AG04449 (cell line): ENCODE results near the gene UBE2L6.

ENCODE experiments used
- CTCF ChIA-PET: fragments of 350-600 bp; formaldehyde crosslinking; extraction: SDS; loops from one replicate; lab custom pipeline; 2021; ENCODE audit warnings: antibody characterized with exemption; lab: Yijun Ruan, JAX
- POLR2A ChIA-PET: fragments of 400-600, 350-600 bp; formaldehyde crosslinking; extraction: SDS; loops from one replicate; lab custom pipeline; 2020; ENCODE audit warnings: antibody characterized with exemption, inconsistent platforms; lab: Yijun Ruan, JAX
- DNase-seq: peaks from one replicate; pipeline ENCODE4 v3.0.0-alpha.2; 2010; ENCODE audit warnings: low read depth, low spot score
- H3K4me3 ChIP-seq: 2 replicates; pipeline ENCODE4 v1.5.1; 2011; ENCODE audit warnings: low read depth, mild to moderate bottlenecking, control low read depth, low read length
- TF ChIP-seq, protein P1 (sequence below): IDR thresholded peaks from one replicate; pipeline ENCODE4 v1.5.1; 2011; ENCODE audit warnings: mild to moderate bottlenecking, moderate library complexity, low read length, control low read depth, inconsistent platforms; ENCODE audit not compliant: insufficient read depth; ENCODE audit errors: missing control alignments

The UBE2L6 gene

DNA sequence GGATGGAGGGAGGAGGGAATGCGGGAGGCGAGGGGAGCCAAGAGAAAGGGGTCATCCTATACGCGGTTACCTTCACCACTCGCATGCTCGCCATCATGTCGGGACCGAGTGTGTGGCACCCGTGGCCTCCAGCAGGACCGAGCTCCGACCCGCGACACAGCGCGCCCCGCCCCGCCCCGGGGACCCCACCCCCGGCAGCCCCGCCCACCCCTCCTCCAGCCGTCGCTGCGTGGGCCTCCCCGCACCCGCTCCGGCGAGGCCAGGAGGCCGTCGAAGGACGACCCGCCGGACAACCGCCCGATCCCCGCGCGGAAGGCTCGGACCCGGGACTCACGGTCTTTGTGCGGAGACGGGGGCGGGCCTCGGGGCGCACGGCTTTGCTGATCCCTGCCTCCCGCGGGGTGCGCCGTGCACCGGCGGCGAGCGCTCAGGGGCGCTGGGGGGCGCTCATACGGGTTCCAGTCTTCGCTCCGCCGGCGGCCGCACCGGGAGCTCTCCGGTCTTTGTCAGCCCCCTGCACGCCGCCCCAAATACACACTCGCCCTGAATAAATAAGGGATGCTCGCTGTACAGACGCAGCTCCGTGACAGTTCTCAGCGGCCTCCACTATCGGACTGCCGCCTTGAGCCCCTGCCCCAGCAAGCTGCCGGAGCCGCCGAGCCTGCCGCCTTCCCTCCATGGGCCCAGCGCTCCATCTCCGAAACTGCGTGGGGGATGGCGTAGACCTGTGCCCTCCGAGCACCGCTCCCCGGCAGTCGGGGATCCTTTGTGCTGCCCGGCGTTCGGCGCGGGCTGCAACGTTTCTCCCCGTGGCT, at the start of gene UBE2L6:
TSS of gene UBE2L6 (minus strand) at position 158 of the 815 bp plus-strand sequence. CDS start at position 97, 61 bp downstream.
- ChIA-PET CTCF (interaction anchor here (0.6 to 8.0 kb wide), 52 partner anchors 9 to 952 kb away, joined by 3 to 306 read pairs (median 5); partner anchors contain the start of genes RTN4RL2, SLC43A1 and SMTNL1), POLR2A (interaction anchor here (0.5 to 2.1 kb wide), 4 partner anchors 19 to 164 kb away, joined by 3 to 12 read pairs (median 4); no protein-coding TSS in a partner anchor)
- H3K4me3 ChIP-seq, result peak within 1 kb of the TSS; percentile 89
- TF ChIP-seq, protein P1, sequence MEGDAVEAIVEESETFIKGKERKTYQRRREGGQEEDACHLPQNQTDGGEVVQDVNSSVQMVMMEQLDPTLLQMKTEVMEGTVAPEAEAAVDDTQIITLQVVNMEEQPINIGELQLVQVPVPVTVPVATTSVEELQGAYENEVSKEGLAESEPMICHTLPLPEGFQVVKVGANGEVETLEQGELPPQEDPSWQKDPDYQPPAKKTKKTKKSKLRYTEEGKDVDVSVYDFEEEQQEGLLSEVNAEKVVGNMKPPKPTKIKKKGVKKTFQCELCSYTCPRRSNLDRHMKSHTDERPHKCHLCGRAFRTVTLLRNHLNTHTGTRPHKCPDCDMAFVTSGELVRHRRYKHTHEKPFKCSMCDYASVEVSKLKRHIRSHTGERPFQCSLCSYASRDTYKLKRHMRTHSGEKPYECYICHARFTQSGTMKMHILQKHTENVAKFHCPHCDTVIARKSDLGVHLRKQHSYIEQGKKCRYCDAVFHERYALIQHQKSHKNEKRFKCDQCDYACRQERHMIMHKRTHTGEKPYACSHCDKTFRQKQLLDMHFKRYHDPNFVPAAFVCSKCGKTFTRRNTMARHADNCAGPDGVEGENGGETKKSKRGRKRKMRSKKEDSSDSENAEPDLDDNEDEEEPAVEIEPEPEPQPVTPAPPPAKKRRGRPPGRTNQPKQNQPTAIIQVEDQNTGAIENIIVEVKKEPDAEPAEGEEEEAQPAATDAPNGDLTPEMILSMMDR, result peak; percentile 64
- DNase-seq, result no peak

DNA sequence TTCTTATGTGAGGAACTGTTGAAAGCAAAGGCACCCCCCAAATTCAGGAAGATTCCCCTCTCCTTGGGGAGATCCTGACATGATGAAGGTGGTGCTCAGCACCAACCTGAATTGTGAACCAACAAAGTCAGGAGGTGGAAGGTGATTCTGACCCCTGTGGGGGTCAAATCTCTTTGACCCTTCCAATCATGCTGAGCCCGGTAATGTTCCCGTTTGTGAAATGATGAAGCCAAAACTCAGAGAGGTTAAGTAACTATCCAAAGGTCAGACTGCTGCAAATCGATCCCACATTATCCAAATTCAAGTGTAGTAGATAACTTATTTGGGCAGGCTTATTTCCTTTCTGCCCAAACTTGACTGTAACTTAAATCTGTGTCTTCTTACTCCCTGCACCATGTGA, 49.1 kb upstream of the UBE2L6 start:
- H3K4me3 ChIP-seq, result no peak overlapping the region
- ChIA-PET CTCF (no interaction called here), POLR2A (no interaction called here)
- TF ChIP-seq, protein P1, result no peak
- no peak for DNase-seq

DNA sequence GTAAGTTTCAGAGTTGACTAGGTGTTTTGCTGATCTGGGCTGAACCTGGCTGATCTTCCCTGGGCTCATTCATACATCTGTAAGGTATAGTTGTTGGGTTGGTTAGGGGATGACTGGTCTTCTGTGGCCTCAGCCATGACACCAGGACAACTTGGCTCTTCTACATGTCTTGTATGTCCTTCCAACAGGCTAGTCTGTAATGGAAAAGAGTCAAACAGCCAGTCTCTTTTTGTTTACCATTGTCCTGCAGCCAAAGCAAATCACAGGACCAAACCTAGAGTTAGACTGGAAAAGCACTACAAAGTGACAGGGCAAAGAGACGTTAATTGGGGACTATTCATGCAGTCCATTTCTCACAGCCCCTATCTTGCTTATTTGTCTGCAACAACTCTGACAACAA, 47.8 kb upstream of the UBE2L6 start:
- ChIA-PET POLR2A (no interaction called here), CTCF (no interaction called here)
- no peak for DNase-seq
- H3K4me3 ChIP-seq, result no peak overlapping the region
- TF ChIP-seq, protein P1, result no peak

DNA sequence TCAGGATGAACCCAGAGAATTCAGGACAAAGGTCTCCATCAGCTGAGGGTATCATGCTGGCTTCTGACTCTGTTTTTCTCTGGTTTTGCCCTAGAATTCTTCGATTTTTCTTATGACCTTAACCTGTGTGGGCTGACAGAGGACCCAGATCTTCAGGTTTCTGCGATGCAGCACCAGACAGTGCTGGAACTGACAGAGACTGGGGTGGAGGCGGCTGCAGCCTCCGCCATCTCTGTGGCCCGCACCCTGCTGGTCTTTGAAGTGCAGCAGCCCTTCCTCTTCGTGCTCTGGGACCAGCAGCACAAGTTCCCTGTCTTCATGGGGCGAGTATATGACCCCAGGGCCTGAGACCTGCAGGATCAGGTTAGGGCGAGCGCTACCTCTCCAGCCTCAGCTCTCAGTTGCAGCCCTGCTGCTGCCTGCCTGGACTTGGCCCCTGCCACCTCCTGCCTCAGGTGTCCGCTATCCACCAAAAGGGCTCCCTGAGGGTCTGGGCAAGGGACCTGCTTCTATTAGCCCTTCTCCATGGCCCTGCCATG, 46.8 kb upstream of the UBE2L6 start:
- TF ChIP-seq, protein P1, result no peak

DNA sequence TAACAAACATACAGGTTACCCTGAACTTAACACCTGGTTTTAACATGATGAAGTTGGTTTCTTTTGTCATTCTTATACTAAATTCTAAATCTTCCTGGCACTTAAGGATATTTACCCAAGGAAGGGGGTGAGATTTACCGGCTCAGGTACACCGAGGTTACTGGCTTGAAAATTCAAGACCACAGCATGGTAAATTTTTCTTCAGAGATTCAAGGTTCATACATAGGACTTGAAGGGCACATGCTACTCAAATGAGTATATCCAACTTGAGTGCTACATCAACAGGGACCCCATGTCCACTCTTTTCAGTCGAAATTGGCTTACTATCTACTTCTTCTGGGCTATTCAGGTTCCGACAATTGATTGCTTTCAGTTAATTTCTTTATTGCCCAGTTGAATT, 42.7 kb upstream of the UBE2L6 start:
- TF ChIP-seq, protein P1, result no peak
- ChIA-PET POLR2A (no interaction called here), CTCF (interaction anchor here (1.8 kb wide), 1 partner anchor 42 kb away, joined by 4 read pairs; the partner anchor contains the start of gene UBE2L6)
- no peak for DNase-seq
- H3K4me3 ChIP-seq, result no peak overlapping the region

More for the DNA sequence above, 46.8 kb upstream of the UBE2L6 start:
- POLR2A ChIA-PET, result no interaction called here
- no peak overlapping the region for H3K4me3 ChIP-seq
- no peak for DNase-seq
- CTCF ChIA-PET, result interaction anchor here (1.9 kb wide), 1 partner anchor 30 kb away, joined by 4 read pairs; no protein-coding TSS in a partner anchor

DNA sequence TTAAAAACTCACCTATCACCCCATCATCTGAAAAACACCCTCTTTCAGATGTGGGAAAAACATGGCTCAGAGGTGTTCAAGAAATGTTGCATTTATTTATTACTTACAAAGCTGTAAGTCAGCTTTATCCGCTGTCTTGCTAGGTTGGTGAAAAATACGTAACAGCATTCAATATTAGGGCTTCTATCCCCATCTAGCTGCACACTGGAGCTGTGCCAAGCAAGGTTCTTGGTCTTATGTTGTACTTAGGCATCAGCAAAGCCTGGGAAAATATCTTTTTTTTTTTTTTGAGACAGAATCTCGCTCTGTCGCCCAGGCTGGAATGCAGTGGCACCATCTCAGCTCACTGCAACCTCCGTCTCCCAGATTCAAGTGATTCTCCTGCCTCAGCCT, 37.6 kb upstream of the UBE2L6 start:
- H3K4me3 ChIP-seq, result no peak overlapping the region
- DNase-seq, result no peak
- TF ChIP-seq, protein P1, result no peak
- ChIA-PET POLR2A (no interaction called here), CTCF (interaction anchor here (0.6 to 2.0 kb wide), 2 partner anchors 33 to 39 kb away, joined by 3 to 6 read pairs; no protein-coding TSS in a partner anchor)
